CD4-positive, alpha-beta T cell treated with Interleukin-17A for 4 hours (primary cell): ENCODE results near the gene RNASEL.

ENCODE experiments used
- DNase-seq: peaks from one replicate; pipeline ENCODE4 v3.0.0-alpha.2; 2020; ENCODE audit warnings: mixed read lengths

The RNASEL gene

DNA sequence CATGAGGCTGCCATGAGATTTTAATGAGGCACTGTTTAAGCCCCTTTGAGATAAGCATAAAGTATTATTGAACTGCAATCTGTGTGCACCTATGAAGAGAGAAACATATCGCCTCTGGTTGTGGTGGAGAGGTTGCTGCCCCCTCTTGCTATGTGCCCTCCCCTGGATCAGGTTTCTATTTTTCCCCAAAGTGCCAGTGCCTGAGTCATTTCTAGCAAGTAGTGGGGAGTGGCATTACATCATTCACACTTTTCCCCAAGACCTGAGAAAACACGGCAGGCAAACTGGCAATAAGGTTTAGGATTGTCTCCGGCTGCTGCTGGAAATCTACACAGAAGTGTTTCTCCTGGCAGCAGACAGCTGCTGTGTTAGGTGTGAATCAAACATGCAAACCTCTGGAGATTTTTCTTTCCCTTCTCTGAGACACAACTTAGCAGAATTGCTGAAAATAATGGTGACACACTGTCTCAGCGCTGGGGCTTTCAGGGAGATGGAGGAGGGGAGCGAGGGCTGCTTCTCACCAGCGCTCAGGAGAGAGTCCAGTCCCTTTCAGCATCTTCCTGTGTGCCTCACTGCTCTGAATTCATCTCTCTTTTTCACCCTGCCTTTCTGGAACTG lies 28.8 kb upstream of the RNASEL start:
- no peak for DNase-seq

DNA sequence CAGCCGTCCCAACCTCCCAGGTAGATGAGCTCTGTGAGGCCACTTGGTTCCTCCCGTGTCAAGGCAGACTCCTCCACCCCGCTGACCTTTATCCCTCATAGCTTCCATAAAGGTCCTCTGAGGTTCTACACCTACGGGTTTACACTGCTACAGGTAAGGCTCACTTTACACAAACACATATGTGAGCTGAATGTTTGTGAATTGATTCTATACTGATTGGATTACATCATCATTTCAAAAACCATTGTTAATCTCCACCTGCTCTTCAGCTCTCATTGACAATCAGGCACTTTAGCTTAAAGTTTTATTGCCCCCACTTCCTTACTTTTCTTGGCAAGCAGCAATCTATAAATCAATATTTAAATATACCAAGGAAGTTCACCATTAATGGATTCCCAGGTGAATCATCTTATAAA lies 28.0 kb upstream of the RNASEL start:
- no peak for DNase-seq

DNA sequence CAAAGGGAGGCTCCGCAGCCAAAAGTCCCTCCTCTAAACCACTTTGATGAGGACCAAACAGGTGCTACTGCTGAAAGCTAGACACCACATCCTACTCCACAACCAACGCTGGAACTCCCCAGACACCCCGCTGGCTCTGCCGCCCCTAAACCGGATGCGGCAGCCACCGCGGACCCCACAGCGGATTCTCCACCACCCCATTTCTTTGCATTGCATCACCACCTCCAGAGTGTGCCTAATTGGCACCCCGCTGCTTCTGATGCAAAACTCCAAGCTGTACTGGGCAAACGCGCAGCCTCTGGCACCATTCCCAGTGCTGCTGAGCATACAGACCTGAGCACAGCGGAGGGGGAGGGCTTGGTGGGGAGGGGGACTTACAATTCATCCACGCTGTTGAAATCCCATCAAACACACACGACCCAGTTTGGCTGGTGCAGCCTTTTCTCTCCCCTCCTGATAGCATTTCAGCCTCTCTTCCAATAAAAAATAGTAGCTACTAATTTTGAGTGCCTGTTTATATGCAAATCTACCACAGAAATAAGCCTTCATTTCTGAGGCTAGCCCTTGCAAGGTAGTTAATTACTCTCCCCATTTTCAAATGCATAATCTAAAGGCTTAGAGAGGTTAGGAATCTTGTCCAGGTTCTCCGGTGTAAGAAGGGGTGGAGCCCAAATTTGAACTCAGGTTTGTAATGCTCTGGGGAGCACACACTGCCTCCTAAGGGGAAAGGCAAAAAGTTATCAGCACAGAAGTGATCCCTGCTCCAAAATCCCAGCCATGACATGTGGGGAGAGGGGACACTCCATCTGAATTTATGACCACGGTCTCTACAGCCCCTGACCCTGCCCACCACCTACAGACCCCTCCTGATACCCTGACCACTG lies 27.3 kb upstream of the RNASEL start:
- peak; percentile 84 for DNase-seq

DNA sequence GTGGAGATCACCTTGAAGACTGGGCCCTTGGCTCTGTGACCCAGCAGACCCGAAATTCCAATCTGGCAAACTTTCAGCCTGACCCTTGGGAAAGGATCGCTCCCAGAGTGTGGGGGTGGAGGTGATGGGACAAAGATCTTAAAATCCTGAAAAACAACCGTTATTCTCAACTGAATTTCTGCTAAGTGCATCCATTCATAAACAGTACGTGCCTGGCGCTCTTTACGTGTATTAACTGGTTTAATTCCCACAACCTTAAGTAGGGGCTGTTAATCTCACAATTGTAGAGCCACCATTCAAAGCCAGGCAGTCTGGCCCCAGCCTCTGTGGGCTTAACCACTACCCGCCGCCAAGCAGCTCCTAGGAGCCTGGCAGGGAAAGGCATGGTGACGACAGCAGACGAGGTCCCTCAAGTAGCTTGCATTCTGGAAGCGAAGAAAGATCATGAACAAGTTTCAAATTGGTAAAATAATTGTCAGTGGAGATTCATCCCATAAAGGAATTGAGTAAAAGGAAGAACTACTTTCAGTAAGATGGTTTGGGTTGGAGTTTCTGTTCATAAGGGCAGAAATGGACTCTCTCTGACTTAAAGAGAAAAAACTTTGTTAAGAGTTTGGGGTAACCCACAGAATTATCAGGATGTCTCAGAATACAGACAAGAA lies 26.5 kb upstream of the RNASEL start:
- DNase-seq: peak; percentile 35

DNA sequence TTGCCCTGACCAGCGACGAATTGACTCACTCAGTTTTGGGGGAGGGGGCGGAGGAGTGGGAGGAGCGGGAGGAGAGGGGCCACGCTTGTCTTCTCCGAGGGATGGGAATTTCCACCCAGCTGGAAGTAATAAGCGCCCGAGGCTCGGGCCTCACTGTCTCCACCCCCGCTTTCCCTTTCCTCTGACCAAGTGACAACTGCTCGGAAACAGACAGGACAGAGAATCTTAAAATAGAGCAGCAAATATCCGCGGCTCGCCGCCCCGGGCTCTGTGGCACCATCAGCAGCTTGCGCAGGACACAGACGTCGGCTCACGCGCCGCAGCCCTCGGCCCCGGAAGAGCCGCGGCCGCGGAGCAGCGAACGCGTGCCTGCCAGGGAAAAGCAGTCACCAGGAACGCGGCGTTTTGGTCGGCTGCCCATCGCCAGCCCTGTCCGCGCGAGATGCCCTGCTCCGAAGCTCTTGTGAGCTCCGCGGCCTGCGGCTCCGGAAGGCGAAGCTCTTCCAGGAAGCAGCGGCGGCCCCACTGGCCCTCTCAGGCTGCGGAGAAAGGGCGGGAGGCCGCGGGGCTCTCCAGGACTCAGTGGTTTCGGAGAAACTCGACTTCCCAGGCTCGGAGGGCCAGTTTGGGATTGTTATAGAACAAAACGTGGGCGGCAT lies 25.9 kb upstream of the RNASEL start:
- peak; percentile 62 for DNase-seq

DNA sequence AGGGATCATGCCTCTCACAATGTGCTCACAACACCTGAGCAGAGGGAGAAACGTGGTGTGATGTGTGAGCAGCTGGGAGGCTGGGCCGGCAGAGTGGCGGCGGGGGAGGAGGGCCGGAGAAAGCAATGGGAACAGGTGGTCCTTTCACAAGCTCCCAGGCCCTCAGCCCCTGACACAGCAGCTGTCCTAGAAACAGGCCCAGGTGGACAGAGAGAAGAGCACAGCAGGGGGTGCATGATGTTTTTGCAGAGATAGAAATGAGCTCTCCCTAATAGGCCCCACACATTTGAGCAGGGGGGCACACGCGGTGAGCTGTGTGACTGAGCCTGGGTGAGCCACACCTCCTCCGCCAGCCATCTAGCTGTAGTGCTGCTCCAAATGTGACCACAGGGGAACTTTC lies 22.7 kb upstream of the RNASEL start:
- no peak for DNase-seq

DNA sequence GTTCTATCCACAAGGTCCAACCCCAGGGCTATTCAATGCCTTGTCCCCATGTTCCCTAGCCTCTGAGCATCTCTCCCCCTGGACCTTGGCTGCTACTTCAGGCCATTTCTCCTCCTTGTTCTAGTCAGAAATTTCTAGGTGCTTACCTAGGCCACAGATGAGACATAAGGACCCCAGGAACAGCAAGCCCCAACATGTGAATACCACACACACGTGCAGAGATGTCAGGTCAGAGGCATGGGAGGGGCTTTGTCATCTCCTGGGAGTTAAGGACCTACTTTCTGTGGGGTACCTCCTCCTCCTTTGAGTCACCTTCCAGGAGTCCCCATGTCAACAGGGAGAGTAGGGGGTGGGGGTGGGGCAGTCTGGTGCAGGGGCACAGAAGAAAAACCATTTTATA lies 22.3 kb upstream of the RNASEL start:
- no peak for DNase-seq

DNA sequence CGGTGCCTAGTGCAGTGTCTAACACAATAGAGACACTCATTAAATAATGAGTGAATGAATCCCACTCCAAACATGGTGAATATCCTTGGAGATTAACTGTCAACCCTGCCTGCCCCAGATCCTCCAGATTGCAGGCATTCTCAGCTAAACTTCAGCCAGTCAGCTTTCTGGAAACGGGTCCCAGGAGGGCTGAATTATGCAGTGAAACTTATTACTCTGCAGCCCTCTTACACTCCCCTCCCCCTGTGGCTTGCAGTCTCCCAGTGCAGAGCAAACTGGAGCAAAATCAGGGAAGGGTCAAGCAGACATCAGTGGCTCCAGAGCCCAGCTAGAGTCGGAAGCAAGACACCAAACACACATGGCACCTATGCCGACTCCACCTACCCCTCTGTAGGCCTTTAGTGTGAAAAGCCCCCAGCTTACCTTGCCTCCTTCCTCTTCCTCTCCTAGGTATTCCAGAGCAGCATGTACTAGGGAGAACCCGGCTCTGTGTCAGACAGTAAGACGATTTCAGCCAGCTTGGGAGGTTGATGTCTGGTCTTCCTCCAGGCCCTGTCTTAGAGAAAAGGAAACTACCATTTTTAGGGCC lies 21.6 kb upstream of the RNASEL start:
- DNase-seq: no peak

DNA sequence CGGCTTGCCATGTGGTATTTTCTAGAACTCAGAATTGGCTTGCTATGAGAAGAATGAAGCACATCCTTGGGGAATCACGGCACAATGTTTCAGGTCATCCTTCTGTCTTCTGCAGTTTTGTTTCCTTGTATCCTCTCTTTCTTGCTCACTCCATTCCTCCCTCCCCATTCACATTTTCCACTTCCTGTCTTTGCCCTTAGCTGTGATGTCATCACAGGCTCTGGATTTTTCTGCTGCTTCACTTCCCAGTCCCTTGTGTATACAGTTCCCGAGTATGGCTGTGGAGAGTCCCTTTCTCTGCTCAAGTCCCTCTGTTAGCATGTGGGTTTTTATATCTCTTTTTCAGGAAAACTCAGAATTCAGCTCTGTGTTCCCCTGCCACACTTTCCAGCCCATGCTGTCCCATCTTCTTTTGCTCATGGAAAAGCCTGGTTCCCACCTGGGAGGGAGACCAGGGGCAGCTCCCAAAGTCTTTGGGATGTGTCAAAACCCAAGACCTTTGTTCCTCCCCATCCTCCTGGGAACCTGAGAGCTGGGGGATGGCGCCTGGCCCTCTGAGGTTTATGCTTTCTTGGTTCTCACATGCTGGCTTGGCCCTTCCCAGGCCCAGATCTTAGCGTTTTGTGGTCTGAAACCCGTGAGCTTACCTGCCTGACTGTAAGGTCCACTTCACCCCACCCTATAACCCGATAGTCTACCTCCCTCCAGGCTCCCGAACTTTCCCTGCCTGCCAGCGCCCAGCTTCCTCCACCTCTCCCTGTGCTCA lies 20.0 kb upstream of the RNASEL start:
- no peak for DNase-seq

DNA sequence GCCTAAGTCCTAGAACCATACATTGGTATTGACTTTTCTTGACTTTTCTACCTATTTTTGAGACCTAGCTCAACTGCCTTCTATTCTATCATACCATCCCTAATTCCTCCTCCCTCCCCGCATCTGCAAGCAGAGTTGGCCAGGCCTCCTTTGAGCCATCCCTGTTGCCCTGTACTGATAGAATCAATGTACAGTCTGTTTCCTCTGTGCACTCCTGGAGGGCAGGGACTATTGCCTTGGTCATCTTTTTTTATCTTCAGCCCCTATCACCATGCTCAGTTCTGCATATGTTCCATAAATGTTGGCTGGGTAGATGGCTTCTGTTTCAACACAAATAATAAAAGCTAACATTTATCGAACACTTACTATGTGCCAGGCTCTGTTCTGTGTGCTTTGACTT lies 19.2 kb upstream of the RNASEL start:
- no peak for DNase-seq

DNA sequence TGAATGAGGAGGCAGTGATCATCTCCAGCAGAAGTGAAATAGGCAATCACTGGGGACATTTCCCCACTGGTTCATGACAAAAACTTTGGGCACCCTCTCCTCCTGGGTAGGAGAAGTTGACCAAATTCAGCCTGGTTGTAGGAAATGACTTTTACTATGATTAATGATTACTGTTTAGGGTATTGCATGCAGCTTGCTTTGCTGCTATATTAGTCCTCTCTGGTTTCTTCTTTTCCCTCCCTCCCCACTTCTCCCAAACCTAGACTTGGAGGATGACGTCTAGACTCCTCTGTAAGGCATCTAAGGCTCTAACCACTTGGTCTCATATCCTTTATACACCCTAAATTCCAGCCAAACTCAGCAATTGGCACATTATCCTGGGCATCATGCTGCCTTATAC lies 18.5 kb upstream of the RNASEL start:
- no peak for DNase-seq

DNA sequence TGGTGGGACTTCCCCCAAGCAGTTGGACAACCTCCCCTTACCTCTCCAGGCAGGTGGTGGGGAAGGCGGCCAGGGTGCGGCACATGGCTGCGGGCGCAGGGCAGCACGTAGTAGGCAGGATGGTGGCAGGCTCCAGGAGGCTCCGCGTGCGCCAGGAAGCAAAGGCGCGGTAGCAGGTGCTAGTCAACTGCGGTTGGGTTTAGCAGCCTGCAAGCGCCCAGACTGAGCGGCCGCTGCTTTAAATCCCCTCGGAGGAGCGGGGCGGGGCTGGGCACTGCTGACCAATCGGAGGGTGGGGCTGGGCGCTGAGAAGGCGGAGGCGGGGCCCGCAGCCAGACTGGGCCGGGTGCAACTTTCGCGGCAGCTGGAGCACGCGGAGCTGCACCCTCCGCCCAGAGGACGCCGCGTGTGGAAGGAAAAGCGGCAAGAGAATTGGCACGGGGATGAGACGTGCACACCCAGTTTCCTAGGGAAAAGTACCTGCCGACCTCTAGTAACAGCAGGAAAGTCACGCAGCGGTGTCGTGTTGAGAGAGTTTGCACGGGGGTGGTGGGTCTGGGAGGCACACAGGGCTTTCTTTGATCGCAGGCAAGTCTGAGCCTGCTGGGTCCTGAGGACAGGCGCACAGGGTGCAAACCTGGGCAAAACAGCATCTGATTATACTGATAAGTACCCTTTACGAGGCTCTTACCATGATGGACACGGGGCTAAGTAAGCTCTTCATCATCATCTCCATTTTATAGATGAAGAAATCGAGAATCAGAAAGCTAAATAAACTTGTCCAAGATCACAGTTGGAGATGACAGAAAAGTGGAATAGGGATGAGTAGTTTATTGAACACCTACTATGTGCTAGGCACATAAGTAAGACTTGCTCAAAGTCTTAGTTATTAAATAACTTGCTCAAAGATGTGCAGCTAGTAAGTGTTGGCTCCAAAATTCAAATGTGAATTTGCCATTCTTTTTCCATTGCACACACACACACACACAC lies 15.4 kb upstream of the RNASEL start, which contains the start of gene RGS16:
TSS of gene RGS16 (minus strand) at position 215 of the 990 bp plus-strand sequence. CDS start at position 85, 130 bp downstream.
- DNase-seq: peak; percentile 97

DNA sequence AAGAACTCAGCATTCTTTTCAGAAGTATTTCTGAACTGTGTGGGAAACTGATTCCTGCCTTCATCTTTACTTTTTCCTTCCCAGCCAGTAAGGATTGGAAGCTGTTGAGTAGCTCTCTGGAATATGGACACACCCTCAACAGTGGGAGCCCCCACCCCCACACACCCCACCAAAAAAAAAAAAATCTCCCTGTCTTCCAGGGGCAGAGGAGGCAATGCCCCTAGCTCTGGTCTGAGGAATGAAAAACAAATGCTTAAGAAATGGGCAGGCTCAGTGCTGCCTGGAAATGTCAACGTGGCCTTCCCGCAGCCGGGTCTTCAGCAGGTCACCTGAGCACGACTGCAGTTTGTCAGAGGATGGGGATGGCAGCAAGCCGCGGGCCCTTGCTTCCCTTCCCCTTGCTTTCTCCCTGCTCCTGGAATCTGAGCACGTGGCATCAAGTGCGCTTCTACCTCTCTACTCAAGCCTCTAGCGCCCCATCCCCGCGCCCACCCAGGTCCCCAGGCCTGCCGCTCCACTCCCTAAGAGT lies 14.7 kb upstream of the RNASEL start:
- DNase-seq: no peak

DNA sequence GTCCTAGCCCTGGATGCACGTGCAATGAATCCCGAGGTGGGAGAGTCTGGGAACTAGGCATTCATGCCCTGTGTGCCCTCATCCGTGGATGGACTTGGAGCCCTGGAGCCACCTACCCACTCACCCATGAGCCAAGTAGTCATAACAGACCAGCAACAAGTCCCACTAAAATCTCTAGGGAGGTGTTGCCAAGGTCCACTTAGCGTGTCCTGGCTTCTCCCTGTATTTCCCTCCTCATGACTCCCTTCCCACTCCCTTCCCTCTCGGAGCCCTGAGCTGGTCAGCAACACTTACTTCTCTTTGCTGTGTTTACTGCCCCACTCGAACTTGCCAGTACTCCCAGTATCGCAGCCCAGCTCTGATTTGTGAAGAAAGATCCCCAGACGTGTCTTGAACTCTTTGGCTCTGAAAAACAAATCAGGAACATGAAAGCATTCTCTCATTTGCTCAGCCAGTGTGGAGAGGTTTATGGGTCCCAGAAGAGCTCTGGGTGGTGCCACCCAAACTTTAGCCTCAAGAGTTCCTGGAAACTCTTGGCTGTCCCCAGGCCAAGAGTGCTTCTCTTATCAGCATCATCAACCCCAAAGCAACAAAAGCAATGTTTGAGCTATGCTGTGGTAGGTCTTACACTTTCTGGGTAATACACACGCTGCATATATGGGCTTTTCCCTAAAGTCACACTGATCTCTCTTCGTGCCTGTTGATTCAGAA lies 14.0 kb upstream of the RNASEL start:
- no peak for DNase-seq

DNA sequence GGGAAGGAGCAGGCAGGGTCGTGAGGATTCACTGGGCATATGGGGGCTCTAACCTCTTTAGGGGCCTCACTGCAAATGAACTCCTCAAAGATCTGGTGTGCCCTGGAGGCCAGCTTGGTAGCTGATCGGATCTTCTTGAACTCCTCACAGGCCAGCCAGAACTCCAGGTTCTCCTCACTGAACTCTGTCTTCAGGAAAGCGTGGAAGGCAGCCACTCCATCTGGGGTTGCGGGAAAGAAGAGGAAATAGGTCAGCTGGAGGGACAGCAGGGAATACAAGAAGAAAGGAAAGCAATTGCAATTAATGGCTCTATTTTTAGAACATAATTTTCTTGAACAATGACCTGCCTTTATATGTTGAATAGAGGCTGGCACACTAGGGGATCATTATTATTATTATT lies 12.9 kb upstream of the RNASEL start:
- DNase-seq: no peak

DNA sequence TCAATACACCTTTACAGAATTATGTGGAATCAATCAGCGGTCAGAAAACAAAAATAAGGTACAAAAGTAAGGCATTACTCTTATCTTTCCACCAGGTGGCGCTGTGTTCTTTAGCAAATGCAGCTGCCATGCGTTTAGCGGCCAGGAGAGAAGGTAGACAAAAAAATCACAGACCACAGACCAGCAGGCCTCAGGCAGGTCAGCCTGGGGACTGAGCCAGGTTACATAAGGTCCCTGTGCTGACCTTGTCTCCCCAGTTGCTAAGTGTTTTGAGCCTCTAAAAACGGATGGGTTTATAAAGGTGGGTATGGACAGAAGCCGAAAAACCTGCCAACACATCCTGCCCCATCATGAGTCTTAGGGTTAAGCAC lies 12.3 kb upstream of the RNASEL start:
- DNase-seq: peak; percentile 79

DNA sequence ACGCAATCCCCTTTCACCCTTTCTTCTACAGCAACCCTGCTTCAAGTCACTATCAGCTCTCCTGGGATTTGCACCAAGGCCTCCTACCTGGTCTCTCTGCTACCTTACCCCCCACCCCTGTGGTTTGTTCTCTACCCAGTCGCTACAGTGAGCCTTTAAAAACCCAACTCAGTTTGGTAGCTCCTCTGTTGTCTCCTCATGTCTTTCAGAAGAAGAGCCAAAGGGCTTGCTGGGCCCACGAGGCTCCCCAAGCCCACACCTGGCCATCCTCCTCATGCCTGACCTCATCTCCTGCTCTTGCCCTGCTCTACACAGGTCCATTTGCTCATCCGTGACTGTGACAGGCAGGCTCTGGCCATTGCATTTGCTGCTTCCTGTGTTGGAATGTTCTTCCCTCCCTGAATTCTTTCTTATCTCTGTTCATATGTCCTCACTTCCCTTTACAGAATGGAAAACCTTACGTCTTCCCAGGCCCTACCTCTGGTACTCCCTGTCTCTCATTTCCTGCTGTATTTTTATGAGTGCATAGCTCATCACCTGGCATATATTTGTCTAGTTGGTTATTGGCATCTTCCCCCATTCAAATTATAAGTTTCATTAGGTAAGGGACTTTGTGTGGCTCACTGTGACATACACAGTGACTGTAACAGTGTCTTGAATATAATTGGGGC lies 11.8 kb upstream of the RNASEL start:
- no peak for DNase-seq

DNA sequence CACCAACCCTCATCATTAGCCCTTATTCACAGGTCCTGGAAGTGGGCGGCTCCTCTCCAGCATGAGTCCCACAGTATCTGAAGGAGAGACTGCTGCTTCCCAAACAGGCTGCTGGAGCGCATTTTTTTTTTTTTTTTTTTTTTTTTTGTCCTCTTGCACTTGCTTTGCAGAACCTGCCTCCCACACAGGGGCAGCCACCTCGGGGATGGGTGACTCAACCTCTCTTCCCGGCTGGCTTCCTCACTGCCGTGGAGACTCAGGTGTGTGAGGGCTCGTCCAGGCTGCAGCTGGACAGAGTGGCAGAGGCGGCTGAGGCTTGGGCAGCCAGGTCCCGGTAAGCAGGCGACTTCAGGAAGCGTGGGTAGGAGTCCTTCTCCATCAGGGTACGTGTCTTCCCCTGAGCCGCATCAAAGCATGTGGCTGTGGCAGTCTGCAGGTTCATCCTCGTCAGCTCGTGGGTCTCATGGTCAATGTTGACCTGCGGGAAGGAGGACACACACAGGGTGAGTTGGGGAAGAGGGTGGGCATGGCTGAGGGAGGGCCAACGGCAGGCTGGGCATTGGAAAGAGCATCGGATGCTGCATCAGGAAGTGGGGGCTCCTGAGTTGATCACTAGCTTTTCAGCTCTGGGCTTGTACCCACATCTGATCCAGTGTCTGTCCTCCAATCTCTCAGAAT lies 11.1 kb upstream of the RNASEL start:
- DNase-seq: no peak

DNA sequence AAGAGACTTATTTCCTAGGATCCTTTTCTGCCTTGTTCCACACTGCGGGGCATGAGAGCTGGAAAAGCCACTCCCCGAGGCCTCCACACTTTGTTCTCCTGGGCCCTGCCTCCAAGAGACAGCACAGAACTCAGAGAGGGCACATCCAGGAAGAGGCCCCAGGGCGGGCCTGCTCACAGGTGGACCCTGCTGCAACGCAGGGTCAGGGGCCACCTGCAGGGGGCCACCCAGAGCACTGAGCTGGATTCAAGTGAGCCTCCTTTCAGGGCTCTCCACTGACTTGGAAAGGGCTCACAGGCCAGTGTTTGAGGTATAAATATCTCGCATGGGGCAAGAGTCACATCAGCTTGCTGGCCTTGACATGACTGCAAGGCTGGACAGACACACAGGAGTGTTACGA lies 10.3 kb upstream of the RNASEL start:
- DNase-seq: peak; percentile 37
